Measurements from ENCODE around the gene DERL2. TPM values are rescaled to one million over a fixed set of nuclear protein-coding genes. Genes with fewer than 3 reads are reported as not detected.

DERL2 gene
- total RNA-seq, 4 donors from 2014 or later = 4.6 to 37.5 (median 21.7) TPM

- in situ Hi-C loops (cut with MboI; ENCODE audit: low pct_ligation_motif_present in 1 of 4, low pct_unique_long_range_greater_than_20kb in 1 of 4, low sequenced_read_pairs in 3 of 4) = no loop called here
- no peak for TF ChIP-seq POLR2AphosphoS5 (IDR thresholded peaks at IDR 0.05)
- no peak for TF ChIP-seq EP300 (IDR thresholded peaks at IDR 0.05; ENCODE audit: low read depth)
- TF ChIP-seq CTCF (IDR thresholded peaks at IDR 0.05) = no peak
- TF ChIP-seq POLR2A (IDR thresholded peaks at IDR 0.05) = no peak
- DNase-seq = no peak
- Histone ChIP-seq H3K4me3 (peak overlapping the region; percentile 19 to 60 (median 34)), H3K4me1 (peaks cover 0 to 10% (median 7%) of the 10 kb centered on the region in 4 donors), H3K27ac (peak overlapping the region; percentile 12 to 61 (median 56)), H3K27me3 (peaks cover 28% of the 10 kb centered on the region), H3K9me3 (no peaks in the 10 kb centered on the region), H3K36me3 (no peaks in the 10 kb centered on the region)
- intact Hi-C loops (cut with DNase I; ENCODE audit: low total_unique reads) = no loop called here
- 7 to 15% methylated on average over 4 to 18 of the region's 18 CpGs for WGBS, 2 donors (ENCODE audit: low coverage in 1 of 2)
These were observed 14.2 kb upstream of the DERL2 start for GRCh38 chr17:5500247-5500588.

- no peaks in the 10 kb centered on the region for H3K9me3 ChIP-seq
- 41 to 53% methylated on average over 4 to 37 of the region's 44 CpGs for WGBS, 2 donors (ENCODE audit: low coverage in 1 of 2)
- peak overlapping the region in 3 of 4 donors; percentile 24 to 60 (median 43) for H3K4me3 ChIP-seq
- intact Hi-C loops (cut with DNase I; ENCODE audit: low total_unique reads) = no loop called here
- peaks cover 28% of the 10 kb centered on the region for H3K27me3 ChIP-seq
- TF ChIP-seq EP300 (IDR thresholded peaks at IDR 0.05; ENCODE audit: low read depth) (no peak), CTCF (IDR thresholded peaks at IDR 0.05) (no peak), POLR2AphosphoS5 (IDR thresholded peaks at IDR 0.05) (no peak), POLR2A (IDR thresholded peaks at IDR 0.05) (no peak)
- no peak for DNase-seq
- in situ Hi-C loops (cut with MboI; ENCODE audit: low pct_ligation_motif_present in 1 of 4, low pct_unique_long_range_greater_than_20kb in 1 of 4, low sequenced_read_pairs in 3 of 4) = no loop called here
- no peaks in the 10 kb centered on the region for H3K36me3 ChIP-seq
- H3K27ac ChIP-seq = no peak overlapping the region
- peaks cover 0 to 10% (median 7%) of the 10 kb centered on the region in 4 donors for H3K4me1 ChIP-seq
These were observed 13.7 kb upstream of the DERL2 start for GRCh38 chr17:5499476-5500231.

- Histone ChIP-seq H3K4me3 (no peak overlapping the region), H3K4me1 (peaks cover 0 to 6% (median 2%) of the 10 kb centered on the region in 4 donors), H3K9me3 (no peaks in the 10 kb centered on the region), H3K36me3 (peaks cover 0 to 16% (median 8%) of the 10 kb centered on the region in 4 donors), H3K27me3 (no peaks in the 10 kb centered on the region), H3K27ac (no peak overlapping the region)
- no peak for TF ChIP-seq EP300 (IDR thresholded peaks at IDR 0.05; ENCODE audit: low read depth)
- no peak for TF ChIP-seq POLR2AphosphoS5 (IDR thresholded peaks at IDR 0.05)
- no peak for TF ChIP-seq POLR2A (IDR thresholded peaks at IDR 0.05)
- TF ChIP-seq CTCF (IDR thresholded peaks at IDR 0.05) = no peak
- WGBS, 2 donors (ENCODE audit: low coverage in 1 of 2) = 94 to 95% methylated on average over 2 of the region's 2 CpGs
- intact Hi-C loops (cut with DNase I; ENCODE audit: low total_unique reads) (no loop called here), in situ Hi-C loops (cut with MboI; ENCODE audit: low pct_ligation_motif_present in 1 of 4, low pct_unique_long_range_greater_than_20kb in 1 of 4, low sequenced_read_pairs in 3 of 4) (no loop called here)
- no peak for DNase-seq
These were observed 7.0 kb upstream of the DERL2 start for GRCh38 chr17:5492970-5493369.

GRCh38 chr17:5488752-5489151 lies 2.8 kb upstream of the DERL2 start:
- in situ Hi-C loops (cut with MboI; ENCODE audit: low pct_ligation_motif_present in 1 of 4, low pct_unique_long_range_greater_than_20kb in 1 of 4, low sequenced_read_pairs in 3 of 4) = no loop called here
- WGBS, 2 donors (ENCODE audit: low coverage in 1 of 2) = 82 to 83% methylated on average over 4 to 8 of the region's 8 CpGs
- no peak for DNase-seq
- no peak for TF ChIP-seq CTCF (IDR thresholded peaks at IDR 0.05)
- TF ChIP-seq POLR2A (IDR thresholded peaks at IDR 0.05) = no peak
- no peak for TF ChIP-seq POLR2AphosphoS5 (IDR thresholded peaks at IDR 0.05)
- TF ChIP-seq EP300 (IDR thresholded peaks at IDR 0.05; ENCODE audit: low read depth) = no peak
- Histone ChIP-seq H3K9me3 (no peaks in the 10 kb centered on the region), H3K36me3 (peaks cover 0 to 20% (median 8%) of the 10 kb centered on the region in 4 donors), H3K4me1 (peaks cover 14 to 30% (median 21%) of the 10 kb centered on the region in 4 donors), H3K4me3 (no peak overlapping the region), H3K27me3 (no peaks in the 10 kb centered on the region), H3K27ac (no peak overlapping the region)
- intact Hi-C loops (cut with DNase I; ENCODE audit: low total_unique reads) = no loop called here
